ENCODE results near the gene SAG. TPM values are rescaled to one million over a fixed set of nuclear protein-coding genes. Genes with fewer than 3 reads are reported as not detected.
A peak's percentile ranks its signal among the peaks of the same experiment; 100 is the strongest.
"Not testable (repeated sequence)": the region's sequence is repeated elsewhere in the genome, so short reads cannot be mapped to it uniquely, and the experiment has no call there.

SAG gene
- polyA plus RNA-seq, 1 donor, result 0.36 TPM

DNA sequence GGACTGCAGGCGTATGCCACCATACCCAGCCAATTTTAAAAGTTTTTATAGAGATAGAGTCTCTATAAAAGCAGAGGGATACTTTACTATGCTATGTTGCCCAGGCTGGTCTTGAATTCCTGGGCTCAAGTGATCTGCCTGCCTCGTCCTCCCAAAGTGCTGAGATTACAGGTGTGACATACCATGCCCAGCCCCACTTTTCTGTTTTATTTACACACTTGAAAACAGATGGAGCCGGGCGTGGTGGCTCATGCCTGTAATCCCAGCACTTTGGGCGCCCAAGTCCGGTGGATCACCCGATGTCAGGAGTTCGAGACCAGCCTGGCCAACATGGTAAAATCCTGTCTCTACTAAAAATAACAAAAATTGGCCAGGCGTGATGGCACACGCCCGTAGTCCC is 67.2 kb downstream of the SAG start:
- not testable (repeated sequence) for H3K27me3 ChIP-seq (ENCODE audit: control insufficient read depth, insufficient read depth, low read length); H3K9me3 ChIP-seq (ENCODE audit: control insufficient read depth, low read depth, low read length); H3K27ac ChIP-seq (ENCODE audit: low read length); DNase-seq; H3K4me3 ChIP-seq (ENCODE audit: low read length); H3K36me3 ChIP-seq (ENCODE audit: control insufficient read depth, insufficient read depth, low read length); H3K4me1 ChIP-seq (ENCODE audit: control insufficient read depth, insufficient read depth, low read length)
- no CpG with 5 or more reads among the region's 11 CpGs for WGBS (ENCODE audit: insufficient coverage, low lambda C conversion rate)

DNA sequence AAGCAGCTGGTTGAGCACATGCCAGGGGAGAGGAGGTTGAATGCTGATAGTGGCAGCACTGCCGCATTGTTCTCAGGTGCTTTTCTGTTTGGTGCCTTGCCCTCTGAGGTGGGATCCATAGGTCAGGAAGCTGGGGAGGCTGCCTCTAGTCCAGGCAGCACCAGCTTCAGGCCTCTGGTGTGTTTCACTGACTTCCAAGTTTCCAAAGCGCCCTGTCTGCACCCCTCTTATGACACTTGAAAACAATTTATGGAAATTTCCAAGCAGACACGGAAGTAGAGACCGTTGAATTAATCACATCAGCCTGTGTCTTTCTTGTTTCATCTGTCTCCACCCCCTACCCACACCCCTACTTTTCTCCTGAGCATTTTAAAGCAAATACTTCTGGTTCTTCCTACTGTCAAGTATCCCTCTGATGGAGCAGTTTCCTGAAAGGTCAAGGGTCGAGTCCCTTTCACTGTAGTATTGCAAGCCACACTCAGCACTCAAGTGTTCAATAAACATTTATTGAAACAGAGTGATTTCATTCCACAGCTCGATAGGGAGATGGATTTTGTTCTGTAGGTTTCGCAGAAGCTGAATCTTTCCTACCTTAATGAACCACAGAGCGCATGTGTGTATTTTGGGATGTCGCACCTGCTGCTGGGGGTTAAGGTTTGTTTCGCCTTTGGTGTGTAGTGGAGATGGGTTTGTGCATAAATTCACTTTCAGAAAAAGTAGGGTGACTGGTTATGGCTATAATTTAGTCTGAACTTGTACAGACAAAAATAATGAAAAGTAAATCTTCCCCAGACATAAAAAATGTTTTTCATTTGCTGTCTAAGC is 68.1 kb downstream of the SAG start:
- peak in 1 of 2 donors; percentile 59 for DNase-seq
- Histone ChIP-seq H3K27me3 (ENCODE audit: control insufficient read depth, insufficient read depth, low read length) (no peaks in the 10 kb centered on the region), H3K4me1 (ENCODE audit: control insufficient read depth, insufficient read depth, low read length) (peaks cover 9% of the 10 kb centered on the region)

DNA sequence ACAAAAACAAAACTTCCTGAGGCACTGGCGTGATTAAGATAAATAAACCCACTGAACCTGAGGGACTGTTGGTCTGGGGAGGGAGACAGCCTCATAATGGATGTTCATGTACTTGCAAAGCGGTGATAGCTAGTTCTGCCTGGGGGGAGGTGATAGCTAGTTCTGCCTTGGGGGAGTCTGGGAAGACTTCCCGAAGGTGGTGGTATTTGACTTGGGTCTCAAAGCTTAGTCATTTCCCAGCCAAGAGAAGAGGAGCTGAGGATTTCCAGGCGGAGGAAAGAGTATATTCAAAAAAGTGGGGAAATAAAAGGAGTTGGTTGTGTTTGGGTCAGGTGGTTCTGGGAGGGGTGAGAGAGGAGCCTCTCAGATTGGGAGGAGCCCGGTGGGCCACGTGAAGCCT is 71.4 kb downstream of the SAG start:
- H3K4me3 ChIP-seq (ENCODE audit: low read length), result no peak overlapping the region
- H3K27ac ChIP-seq (ENCODE audit: low read length), result no peak overlapping the region
- WGBS (ENCODE audit: insufficient coverage, low lambda C conversion rate), result 80% methylated on average over 1 of the region's 6 CpGs

More for the DNA sequence above, 68.1 kb downstream of the SAG start:
- WGBS (ENCODE audit: insufficient coverage, low lambda C conversion rate), result no CpG with 5 or more reads among the region's 10 CpGs
- Histone ChIP-seq H3K4me3 (ENCODE audit: low read length) (no peak overlapping the region), H3K27ac (ENCODE audit: low read length) (no peak overlapping the region), H3K36me3 (ENCODE audit: control insufficient read depth, insufficient read depth, low read length) (peaks cover 3% of the 10 kb centered on the region), H3K9me3 (ENCODE audit: control insufficient read depth, low read depth, low read length) (no peaks in the 10 kb centered on the region)

DNA sequence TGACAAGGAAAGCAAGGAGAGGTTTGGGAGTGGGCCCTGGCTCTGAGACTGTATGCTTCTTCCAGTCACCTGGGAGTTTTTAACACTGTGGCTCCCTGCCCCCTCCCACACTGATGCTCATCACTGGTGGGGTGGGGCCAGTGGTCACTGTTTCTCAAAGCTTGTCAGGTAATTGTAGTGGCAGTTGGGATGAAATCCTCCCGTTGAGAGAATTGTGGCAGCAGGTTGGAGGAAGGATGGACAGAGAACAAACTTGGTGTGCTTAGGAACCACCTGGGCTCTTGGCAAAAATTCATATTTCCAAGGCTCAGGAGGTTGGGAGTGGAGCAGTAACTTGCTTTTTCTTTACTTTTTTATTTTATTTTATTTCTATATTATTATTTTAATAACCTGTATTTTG is 71.8 kb downstream of the SAG start:
- no CpG with 5 or more reads among the region's 1 CpG for WGBS (ENCODE audit: insufficient coverage, low lambda C conversion rate)
- H3K36me3 ChIP-seq (ENCODE audit: control insufficient read depth, insufficient read depth, low read length), result no peaks in the 10 kb centered on the region
- no peak for DNase-seq
- H3K4me1 ChIP-seq (ENCODE audit: control insufficient read depth, insufficient read depth, low read length), result peaks cover 9% of the 10 kb centered on the region
- H3K4me3 ChIP-seq (ENCODE audit: low read length), result no peak overlapping the region
- no peak overlapping the region for H3K27ac ChIP-seq (ENCODE audit: low read length)
- H3K9me3 ChIP-seq (ENCODE audit: control insufficient read depth, low read depth, low read length), result no peaks in the 10 kb centered on the region
- no peaks in the 10 kb centered on the region for H3K27me3 ChIP-seq (ENCODE audit: control insufficient read depth, insufficient read depth, low read length)

More for the DNA sequence above, 71.4 kb downstream of the SAG start:
- Histone ChIP-seq H3K27me3 (ENCODE audit: control insufficient read depth, insufficient read depth, low read length) (no peaks in the 10 kb centered on the region), H3K9me3 (ENCODE audit: control insufficient read depth, low read depth, low read length) (no peaks in the 10 kb centered on the region), H3K4me1 (ENCODE audit: control insufficient read depth, insufficient read depth, low read length) (peaks cover 9% of the 10 kb centered on the region), H3K36me3 (ENCODE audit: control insufficient read depth, insufficient read depth, low read length) (no peaks in the 10 kb centered on the region)
- no peak for DNase-seq

DNA sequence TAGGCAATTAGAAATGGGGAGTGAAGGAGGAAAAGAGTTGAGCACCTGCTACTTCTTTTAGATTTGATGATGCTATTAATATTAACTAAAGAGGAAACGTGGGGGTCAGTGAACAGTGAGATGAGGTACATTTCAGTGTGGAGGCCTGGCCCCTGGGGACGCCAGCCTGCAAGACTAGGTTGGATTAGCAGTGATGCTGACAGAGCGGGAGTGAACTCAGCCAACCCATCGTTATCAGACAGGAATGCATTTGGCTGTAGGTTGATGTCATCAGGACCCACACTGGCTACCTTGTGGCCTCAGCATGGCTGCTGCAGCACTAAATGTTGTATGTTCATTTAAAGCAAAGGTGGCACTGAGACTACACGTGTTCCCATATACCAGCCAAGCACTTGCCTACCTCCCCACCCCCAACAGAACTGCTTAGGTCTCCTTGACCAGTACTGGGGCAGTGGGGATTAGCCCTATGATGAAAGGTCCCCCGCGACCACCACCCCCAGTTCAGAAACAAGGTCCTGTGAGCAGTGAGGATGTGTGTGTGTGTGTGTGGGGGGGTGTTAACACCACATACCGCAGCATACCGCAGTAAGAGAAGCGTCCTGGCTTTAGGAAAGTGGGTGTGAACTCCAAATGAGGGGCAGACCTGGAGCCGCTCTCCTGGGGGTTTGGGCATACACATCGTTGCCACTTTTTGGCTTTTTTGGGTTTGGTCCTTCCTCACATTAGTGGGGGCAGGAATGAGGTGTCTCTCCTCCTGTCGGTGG is 72.7 kb downstream of the SAG start:
- Histone ChIP-seq H3K4me1 (ENCODE audit: control insufficient read depth, insufficient read depth, low read length) (peaks cover 7% of the 10 kb centered on the region), H3K36me3 (ENCODE audit: control insufficient read depth, insufficient read depth, low read length) (no peaks in the 10 kb centered on the region), H3K27me3 (ENCODE audit: control insufficient read depth, insufficient read depth, low read length) (no peaks in the 10 kb centered on the region), H3K4me3 (ENCODE audit: low read length) (no peak overlapping the region), H3K9me3 (ENCODE audit: control insufficient read depth, low read depth, low read length) (no peaks in the 10 kb centered on the region), H3K27ac (ENCODE audit: low read length) (no peak overlapping the region)
- DNase-seq, result no peak
- WGBS (ENCODE audit: insufficient coverage, low lambda C conversion rate), result 50% methylated on average over 1 of the region's 13 CpGs

DNA sequence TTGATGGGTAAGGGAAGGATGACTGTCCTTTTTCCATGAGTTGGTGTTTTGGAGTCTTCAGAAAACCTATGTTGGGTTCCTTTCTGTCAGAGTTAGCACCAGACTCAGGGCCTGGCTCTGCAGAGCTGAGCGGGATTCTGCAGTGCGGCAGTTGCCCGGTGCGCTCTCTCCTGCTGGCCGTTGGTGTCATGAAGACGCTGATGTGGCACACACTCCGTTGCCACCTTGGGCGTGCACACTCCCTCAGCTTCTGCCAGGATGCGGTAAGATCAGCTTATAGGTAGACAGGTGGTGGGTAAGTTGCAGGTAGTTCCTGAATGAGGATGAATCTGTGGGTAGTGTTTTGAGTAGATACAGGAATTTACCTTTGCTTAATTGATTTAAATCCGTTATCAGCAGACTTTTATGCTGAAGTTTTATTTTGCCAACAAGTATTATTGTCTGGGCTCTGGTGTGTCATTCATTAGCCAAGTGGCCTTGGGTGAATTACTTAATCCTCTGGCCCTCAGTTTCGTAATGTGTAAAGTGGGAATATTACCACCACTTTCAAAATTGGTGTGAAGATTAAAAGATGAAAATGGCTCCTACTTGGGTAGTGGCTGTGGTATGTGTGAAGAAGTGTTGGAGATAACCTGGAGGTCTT is 73.5 kb downstream of the SAG start:
- no peak for DNase-seq
- no peaks in the 10 kb centered on the region for H3K9me3 ChIP-seq (ENCODE audit: control insufficient read depth, low read depth, low read length)
- H3K4me3 ChIP-seq (ENCODE audit: low read length), result no peak overlapping the region
- 100% methylated on average over 1 of the region's 11 CpGs for WGBS (ENCODE audit: insufficient coverage, low lambda C conversion rate)
- no peaks in the 10 kb centered on the region for H3K27me3 ChIP-seq (ENCODE audit: control insufficient read depth, insufficient read depth, low read length)
- H3K36me3 ChIP-seq (ENCODE audit: control insufficient read depth, insufficient read depth, low read length), result no peaks in the 10 kb centered on the region
- H3K27ac ChIP-seq (ENCODE audit: low read length), result no peak overlapping the region
- no peaks in the 10 kb centered on the region for H3K4me1 ChIP-seq (ENCODE audit: control insufficient read depth, insufficient read depth, low read length)

DNA sequence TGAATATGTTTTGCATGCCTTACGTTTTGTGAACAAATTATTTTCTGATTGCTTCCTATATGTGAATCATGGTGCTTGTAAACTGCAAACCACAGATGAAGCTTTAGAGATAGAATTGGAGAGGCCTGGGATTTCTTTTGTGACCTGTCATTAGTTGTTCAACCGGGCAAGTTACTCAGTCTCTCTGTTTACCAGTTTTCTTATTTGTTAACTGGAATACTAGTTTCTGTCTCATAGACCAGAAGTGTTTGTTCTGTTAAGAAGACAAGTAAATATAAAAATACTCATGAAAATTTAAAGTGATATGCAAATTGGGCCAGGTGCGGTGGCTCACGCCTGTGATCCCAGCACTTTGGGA is 74.0 kb downstream of the SAG start:
- H3K4me1 ChIP-seq (ENCODE audit: control insufficient read depth, insufficient read depth, low read length), result no peaks in the 10 kb centered on the region
- no peaks in the 10 kb centered on the region for H3K9me3 ChIP-seq (ENCODE audit: control insufficient read depth, low read depth, low read length)
- H3K27me3 ChIP-seq (ENCODE audit: control insufficient read depth, insufficient read depth, low read length), result no peaks in the 10 kb centered on the region
- 80% methylated on average over 1 of the region's 4 CpGs for WGBS (ENCODE audit: insufficient coverage, low lambda C conversion rate)
- H3K36me3 ChIP-seq (ENCODE audit: control insufficient read depth, insufficient read depth, low read length), result no peaks in the 10 kb centered on the region
- H3K4me3 ChIP-seq (ENCODE audit: low read length), result no peak overlapping the region
- H3K27ac ChIP-seq (ENCODE audit: low read length), result no peak overlapping the region
- no peak for DNase-seq

DNA sequence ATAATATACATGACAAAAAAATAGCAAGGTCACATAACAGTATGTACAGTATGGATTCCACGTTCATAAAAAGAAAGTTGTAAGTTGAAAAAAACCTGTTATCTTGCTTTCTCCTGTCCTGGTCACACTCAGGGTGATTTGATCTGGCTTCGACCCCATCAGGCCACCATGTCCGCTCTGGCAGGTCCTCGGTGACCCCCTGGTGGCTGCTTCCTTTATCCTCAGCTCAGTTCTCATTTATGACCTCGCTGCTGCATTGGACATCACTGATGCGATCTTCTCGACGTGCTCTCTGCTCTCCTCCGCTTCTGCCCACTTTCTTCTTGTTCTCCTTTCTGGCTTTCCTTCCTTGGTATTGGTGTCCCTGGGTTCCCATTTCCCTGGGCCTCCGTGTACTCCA is 76.4 kb downstream of the SAG start:
- no peak for DNase-seq
- Histone ChIP-seq H3K36me3 (ENCODE audit: control insufficient read depth, insufficient read depth, low read length) (no peaks in the 10 kb centered on the region), H3K27me3 (ENCODE audit: control insufficient read depth, insufficient read depth, low read length) (no peaks in the 10 kb centered on the region), H3K27ac (ENCODE audit: low read length) (no peak overlapping the region), H3K4me3 (ENCODE audit: low read length) (no peak overlapping the region), H3K9me3 (ENCODE audit: control insufficient read depth, low read depth, low read length) (no peaks in the 10 kb centered on the region), H3K4me1 (ENCODE audit: control insufficient read depth, insufficient read depth, low read length) (peaks cover 10% of the 10 kb centered on the region)
- no CpG with 5 or more reads among the region's 10 CpGs for WGBS (ENCODE audit: insufficient coverage, low lambda C conversion rate)

DNA sequence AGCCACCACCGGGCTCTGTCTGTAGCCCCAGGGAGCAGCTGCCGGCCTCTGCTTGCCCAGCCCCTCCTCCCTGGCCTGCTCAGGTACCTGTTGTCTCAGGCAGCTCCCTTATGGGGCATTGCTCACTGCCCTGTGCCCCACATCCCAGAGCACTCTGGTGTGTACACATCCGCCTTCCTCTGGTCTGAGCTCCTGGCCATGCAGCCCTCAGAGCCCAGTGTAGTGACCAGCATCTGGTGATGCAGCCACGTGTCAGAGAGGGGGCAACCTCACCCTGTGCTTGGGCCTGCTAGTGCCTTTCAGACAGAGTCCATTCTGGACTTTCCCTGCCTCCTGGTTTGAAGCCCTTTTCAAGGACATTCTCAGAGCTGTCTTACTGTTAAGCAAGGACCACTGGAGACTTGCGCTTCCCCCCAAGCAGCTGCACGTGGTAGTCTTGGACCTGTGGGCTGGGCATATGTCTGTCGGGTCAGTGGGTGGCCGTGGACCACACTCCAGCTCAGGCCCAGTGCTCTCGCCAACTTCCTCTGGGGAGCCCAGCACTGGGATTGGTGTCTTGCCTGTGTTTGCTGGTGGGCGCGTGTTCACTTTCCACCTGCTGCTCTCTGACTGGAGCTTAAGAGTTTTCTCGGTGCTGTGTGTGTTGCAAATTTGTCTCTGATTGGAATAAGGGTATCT is 77.3 kb downstream of the SAG start:
- Histone ChIP-seq H3K27me3 (ENCODE audit: control insufficient read depth, insufficient read depth, low read length) (no peaks in the 10 kb centered on the region), H3K36me3 (ENCODE audit: control insufficient read depth, insufficient read depth, low read length) (peaks cover 3% of the 10 kb centered on the region), H3K27ac (ENCODE audit: low read length) (no peak overlapping the region), H3K9me3 (ENCODE audit: control insufficient read depth, low read depth, low read length) (no peaks in the 10 kb centered on the region), H3K4me3 (ENCODE audit: low read length) (no peak overlapping the region), H3K4me1 (ENCODE audit: control insufficient read depth, insufficient read depth, low read length) (peaks cover 10% of the 10 kb centered on the region)
- no CpG with 5 or more reads among the region's 12 CpGs for WGBS (ENCODE audit: insufficient coverage, low lambda C conversion rate)
- no peak for DNase-seq

DNA sequence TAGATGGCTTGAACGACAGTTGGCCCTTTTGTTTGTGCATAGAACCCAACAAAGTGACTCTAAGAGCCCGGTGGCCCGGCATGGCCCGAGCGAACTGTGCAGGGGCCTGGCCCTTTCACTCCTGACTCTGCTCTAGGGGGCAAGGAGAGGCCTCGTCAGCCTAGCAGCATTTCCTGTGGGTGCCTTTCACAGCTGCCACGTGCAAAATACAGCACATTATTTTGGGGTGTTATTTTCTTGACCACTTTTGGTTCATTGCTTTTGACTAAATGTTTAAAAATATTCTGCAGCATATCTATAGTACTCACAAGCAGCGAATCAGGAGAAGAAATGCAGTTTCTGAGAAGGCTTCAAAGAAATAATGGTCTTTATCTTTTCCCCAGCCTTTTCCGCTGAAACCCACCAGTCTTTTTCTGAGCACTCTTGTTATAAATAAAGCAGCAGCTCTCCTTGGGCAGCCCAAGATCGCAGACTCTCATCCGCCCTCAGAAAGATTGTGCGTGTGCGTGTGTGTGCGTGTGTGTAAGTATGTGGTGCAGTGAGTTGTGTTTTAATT is 78.0 kb downstream of the SAG start:
- no peak overlapping the region for H3K4me3 ChIP-seq (ENCODE audit: low read length)
- peak in 1 of 2 donors; percentile 14 for DNase-seq
- no peaks in the 10 kb centered on the region for H3K9me3 ChIP-seq (ENCODE audit: control insufficient read depth, low read depth, low read length)
- no peak overlapping the region for H3K27ac ChIP-seq (ENCODE audit: low read length)
- peaks cover 10% of the 10 kb centered on the region for H3K4me1 ChIP-seq (ENCODE audit: control insufficient read depth, insufficient read depth, low read length)
- no peaks in the 10 kb centered on the region for H3K27me3 ChIP-seq (ENCODE audit: control insufficient read depth, insufficient read depth, low read length)
- WGBS (ENCODE audit: insufficient coverage, low lambda C conversion rate), result 83% methylated on average over 5 of the region's 14 CpGs
- H3K36me3 ChIP-seq (ENCODE audit: control insufficient read depth, insufficient read depth, low read length), result peaks cover 5% of the 10 kb centered on the region

Measured in large intestine (tissue), 3 donors.